ENCODE results near the gene SUN1.
"Not testable (repeated sequence)": the region's sequence is repeated elsewhere in the genome, so short reads cannot be mapped to it uniquely, and the experiment has no call there.

Gene SUN1

DNA sequence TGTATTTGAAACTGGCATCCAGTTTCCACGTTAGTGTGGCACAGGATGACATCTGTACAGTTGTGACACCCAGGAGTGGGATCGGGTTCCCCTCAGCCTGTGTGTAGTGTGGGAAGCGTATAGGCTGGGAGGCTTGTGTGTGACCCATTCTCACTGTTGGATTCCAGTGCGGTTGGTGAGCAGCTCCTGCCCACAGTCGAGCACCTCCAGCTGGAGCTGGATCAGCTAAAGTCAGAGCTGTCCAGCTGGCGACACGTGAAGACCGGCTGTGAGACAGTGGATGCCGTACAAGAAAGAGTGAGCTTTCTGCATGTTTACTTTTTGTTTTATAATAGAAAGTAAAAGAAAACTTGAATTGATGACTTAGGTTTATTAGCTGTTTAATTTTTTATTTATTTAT is 25.4 kb downstream of the SUN1 start:
- no peak for DNase-seq

DNA sequence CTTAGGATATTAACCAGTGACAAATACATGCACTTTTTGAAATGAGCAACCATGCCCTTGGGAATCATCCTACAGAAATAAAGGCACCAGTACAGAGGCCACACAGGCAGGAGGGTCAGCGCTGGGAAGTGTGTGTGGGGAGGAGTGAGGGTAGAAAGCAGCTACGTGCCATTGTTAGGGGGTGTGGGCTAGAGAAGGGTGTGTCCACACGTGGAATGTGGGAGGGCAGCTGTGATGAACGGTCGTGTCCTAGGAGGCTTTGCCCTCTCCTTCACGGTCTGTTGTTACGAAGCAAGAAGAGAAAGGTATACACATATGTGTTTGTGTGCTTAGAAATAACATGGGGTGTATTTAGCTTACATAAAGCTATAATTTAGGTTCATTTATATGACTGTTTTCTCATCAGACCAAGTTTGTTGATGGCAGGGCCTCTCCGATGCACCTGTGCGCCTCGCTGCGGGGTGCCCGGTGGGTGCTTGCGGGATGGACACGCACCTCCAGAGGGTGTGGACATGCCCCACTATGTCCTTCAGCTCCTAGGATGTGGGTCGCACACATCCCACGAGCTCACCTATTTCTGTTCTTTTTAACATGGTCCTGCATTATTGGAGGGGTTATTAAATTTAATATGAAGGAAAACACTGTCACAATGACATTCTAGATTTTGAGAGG is 27.2 kb downstream of the SUN1 start:
- DNase-seq: no peak

DNA sequence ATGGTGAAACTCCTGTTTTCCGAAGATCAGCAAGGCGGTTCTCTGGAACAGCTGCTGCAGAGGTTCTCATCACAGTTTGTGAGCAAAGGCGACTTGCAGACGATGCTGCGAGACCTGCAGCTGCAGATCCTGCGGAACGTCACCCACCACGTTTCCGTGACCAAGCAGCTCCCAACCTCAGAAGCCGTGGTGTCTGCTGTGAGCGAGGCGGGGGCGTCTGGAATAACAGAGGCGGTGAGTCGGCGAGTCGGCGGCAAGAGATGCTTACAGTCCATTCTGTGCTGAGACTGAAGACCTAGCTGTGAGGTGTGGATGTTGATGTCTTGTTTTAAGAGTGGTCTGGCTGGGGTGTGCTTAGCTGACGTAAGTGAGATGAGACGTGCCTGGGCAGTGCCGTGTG is 27.9 kb downstream of the SUN1 start:
- no peak for DNase-seq

DNA sequence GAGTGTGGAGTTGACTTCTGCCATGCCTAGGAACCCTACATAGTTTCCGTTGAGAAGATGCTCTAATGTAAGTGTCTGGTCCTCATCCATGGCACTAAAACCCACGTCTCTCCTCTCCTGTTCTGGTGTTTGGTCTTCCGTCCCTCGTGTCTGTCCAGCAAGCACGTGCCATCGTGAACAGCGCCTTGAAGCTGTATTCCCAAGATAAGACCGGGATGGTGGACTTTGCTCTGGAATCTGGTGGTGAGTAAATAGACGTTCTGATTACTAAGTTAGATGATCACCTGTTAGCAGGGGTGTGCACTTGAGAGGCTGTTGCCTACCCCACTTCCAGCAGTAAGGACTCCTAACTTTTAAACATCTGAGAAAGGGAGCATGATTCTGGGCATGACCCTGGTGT is 28.9 kb downstream of the SUN1 start:
- no peak for DNase-seq

DNA sequence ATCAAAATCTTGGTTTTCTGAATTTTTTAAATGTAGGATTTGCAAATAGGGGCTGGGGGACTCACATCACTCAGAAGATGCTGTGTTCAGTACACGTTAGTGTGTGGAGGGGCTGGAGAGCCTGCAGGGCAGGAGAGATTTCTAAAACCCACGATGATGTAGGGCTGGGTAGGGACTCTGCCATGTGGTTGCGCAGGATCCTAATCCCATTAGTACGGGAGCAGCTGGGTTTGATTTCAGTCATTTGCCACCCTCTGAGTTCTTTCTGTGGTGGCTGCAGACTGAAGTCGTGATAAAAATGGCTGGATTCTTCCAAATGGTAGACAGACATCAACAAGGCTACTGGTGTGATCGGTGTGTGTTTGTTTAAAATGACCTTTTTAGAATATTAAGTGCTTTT is 29.9 kb downstream of the SUN1 start:
- no peak for DNase-seq

DNA sequence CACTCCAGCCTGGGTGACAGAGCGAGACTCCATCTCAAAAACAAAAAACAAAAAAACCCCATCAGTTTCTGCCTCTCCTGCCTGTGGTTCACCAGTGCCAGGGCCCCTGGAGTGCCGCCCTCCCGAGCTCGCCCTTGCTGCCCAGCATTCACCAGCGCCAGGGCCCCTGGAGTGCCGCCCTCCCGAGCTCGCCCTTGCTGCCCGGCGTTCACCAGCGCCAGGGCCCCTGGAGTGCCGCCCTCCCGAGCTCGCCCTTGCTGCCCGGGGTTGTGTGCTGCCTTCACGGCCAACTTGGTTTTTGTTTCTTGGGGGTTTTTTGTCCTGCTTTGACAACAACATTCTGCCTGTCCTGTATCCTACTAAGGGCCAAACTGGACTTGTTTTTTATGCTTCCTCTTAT is 30.8 kb downstream of the SUN1 start:
- no peak for DNase-seq

DNA sequence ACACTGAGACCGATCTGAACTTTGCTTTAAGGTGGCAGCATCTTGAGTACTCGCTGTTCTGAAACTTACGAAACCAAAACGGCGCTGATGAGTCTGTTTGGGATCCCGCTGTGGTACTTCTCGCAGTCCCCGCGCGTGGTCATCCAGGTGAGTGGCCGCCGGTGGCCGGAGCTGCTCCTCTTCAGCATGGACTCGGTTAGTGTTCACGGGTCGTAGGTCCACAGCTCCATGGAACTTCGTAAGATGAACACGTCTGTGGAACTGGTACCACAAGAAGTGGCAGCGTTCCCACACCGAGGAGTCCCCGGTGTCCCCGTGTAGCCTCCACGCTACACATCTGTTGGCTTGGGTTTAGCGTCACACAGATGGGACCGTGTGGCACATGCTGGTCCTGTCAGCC is 33.6 kb downstream of the SUN1 start:
- no peak for DNase-seq

DNA sequence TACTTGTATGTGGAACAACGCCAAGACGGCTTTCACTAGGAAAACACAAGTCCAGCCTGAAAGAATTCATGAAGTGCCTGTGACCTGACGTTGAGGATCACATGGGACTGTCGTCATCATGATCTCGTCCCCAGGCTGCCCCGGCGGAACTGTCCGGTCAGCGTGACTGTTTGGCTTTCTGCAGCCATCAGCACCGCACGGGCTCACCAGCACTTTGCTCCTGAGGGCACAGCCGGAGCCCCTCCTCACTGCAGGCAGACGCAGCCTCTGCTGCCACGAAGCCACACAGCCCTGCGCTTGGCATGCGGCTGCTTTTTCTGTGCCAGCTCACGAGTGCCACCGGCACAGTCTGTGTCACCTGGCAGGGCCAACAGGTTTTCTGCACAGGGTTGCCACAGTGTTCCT is 34.7 kb downstream of the SUN1 start:
- no peak for DNase-seq

DNA sequence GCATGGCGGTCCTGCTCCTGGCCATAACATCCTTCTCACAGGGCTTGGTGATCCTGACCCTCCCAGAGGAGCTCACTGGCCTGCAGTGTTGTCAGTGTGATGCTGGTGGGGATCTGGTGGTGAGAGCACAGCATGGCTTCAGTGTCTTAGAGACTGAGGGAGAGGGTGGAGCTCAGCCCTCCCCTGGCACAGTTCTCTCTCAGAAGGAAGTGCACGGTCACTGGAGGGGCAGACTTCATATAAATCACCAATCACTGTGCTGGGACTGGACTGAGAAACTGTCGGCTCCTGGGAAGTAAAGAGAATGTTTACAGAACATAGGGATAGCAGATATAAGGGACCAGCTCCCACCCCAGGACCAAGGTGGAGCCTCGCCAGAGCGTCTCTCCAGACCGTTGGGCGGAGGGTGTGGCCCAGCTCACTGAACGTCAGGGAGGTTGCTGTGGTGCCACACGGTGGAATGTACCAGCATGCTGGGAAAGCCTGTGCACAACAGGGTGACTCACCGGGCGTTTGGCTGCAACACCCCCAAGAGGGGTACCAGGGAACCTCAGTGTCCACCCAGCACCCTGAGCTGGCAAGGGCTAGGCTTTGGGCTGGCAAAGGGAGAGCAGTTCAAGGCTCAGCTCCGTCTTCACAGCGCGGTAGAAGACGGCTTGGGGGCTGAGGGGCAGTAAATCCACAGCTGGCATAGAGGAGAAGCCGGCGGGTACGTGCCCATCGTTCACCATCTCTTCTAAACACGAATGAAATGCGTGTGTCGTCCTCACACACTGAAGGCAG is 35.3 kb downstream of the SUN1 start:
- no peak for DNase-seq

DNA sequence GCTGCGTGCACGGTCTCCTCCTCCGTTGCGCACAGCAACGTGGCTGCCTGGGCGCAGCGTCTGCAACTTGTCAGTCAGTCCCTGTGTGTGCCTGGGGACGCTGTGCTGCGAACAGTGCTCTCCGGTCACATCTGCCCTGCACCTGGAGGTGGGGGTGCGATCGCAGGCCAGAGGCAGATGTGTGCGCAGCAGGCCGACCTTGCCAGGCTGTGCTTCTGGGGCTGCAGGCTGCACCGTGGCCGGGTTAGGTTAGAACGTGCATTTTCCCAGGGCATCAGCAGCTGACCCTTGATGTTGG is 35.9 kb downstream of the SUN1 start:
- DNase-seq: no peak

DNA sequence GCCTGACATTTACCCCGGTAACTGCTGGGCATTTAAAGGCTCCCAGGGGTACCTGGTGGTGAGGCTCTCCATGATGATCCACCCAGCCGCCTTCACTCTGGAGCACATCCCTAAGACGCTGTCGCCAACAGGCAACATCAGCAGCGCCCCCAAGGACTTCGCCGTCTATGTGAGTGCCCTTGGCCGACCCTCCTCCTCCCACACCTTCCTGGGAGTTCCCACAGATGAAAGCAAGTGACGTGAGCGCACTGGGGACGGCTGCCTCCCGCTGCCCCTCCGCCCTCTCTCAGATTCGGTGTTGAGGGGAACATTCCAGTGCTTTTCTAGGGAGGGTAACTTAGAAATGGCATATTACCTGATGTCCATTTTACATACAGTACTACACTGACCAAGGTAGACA is 37.1 kb downstream of the SUN1 start:
- no peak for DNase-seq

DNA sequence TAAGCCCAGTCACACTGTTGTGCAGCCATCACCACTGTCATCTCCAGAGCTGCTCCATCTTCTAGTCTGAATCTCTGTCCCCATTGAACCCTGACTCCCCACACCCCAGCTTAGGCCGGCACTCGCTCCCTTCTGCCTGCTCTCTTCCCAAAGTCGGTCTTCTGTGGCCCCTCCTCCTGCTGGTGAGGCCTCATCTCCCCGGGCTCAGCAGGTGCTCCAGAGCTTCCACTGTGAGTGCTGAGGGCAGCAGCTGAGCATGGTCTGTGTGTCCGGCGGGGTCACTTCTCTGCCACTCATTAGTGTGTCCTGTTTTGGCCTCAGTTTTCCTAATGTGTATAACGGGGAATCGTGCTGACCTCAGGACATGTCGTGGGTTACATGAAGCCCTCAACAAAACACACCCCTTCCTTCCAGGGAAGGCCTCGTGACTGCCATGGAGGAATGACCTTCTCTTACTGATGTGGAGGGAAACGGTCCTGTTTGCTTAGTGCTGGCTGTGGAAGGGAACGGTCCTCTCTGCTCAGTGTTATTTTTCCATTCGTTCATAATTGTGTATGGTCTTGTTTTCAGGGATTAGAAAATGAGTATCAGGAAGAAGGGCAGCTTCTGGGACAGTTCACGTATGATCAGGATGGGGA is 39.7 kb downstream of the SUN1 start:
- DNase-seq: no peak

DNA sequence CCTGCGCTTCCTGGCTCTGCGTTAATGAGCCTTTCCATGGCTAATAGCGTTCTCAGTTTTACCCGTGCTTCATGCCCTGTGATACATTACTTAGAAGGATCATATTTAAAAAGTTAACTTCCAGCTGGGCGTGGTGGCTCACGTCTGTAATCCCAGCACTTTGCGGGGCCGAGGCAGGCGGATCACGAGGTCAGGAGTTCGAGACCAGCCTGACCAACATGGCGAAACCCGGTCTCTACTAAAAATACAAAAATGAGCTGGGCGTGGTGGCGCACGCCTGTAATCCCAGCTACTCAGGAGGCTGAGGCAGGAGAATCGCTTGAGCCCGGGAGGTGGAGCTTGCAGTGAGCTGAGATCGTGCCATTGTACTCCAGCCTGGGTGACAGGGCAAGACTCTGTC is 40.4 kb downstream of the SUN1 start:
- DNase-seq: not testable (repeated sequence)

DNA sequence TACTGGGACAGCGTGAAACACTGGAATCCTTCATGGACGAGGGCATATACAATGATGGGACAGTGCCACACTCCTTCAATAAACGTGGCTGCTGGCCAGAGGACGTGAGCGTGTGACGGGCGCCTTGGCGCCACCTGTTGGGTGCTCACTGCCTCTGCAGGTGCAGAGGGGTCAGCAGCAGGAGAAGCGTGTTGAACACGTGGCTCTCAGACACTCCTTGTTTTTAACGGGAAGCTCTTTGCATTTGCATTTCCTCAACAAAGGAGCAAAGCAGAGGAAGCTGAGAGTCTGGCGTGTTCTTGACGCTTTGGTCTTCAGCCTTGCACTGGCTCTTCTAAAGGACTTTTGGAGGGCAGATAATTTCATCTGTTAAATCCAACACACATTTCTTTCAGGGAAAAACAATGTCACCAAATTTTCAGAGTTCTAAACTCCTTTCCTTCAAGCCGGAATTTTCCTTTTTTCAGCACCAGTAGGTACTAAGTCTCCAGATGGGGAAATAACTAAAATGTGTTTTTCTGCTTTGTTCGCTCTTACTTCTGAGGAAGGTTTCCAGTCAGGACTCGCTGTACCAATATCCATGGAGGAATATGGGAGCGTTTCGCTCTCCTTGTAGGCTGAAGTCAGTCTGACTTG is 41.2 kb downstream of the SUN1 start:
- peak; percentile 81 to 90 for DNase-seq

DNA sequence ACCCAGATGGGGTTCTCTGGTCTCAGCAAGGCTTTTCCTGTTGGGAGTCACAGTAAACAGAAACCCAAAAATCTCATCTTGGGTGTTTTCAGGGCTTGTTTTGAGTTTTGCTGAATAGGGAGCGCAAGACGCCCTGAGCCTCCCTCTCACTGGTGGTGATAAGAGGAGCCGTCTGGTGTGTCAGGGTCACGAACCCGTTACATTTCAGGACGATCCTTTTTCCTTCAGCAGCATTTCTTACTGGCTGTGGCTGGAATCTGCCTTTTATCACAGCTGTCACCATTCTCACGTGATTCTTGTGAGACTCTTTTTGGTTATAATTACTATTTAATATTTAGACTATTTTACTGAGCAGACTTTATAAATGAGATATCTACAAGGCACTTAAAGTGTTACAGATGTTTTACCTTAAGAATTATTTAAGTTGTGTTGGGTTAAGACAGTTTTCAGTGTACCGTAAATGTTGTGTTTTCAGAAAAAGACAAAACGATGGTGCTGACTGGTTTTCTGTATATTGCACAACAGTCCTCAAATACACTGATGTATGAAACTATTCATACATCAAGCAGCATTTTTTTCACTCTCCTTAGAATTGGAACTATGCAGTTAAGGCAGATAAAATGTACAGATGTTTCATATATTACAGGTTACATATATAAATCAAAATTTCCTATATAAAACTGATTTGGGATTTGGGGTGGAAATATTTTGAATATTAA is 41.9 kb downstream of the SUN1 start:
- DNase-seq: no peak

DNA sequence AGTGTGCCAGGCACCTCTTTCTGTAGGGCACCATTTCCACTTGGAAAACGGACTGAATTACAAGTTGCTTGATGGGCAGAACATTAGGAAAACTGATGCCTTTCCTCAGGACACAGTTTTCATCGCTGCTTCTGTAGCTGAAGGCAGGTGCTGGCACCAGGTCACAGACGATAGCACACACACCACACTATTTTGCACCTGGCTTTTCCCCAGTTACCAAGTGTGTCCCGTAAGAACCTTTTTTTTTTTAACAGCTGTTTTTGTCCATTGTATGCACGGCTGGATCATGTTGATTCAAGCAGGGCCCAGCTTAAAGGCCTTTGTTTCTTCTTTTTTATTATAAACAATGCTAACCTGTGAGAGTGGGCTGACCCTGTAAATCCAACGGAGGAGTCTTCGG is 42.8 kb downstream of the SUN1 start:
- peak; percentile 40 to 81 for DNase-seq

DNA sequence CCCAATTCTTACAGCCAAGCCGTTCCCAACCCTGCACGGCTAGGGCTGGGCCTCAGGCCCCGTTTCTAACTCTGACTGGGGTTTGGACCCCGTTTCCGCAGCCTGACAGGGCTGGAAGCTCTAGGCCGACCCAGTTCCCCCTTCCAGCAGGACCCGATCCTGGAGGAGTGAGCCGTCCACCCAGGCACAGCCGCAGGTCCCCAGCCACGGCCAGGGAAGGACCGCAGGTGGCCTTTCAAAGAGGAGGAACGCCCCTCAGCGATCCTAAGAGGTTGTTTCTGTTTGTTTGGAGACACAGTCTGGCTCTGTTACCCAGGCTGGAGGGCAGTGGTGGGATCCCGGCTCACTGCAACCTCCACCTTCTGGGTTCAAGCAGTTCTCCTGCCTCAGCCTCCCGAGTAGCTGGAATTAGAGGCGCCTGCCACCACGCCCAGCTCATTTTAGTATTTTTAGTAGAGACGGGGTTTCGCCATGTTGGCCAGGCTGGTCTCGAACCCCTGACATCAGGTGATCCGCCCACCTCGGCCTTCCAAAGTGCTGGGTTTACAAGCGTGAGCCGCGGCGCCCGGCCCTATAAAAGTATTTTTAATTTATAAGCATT is 43.3 kb downstream of the SUN1 start:
- DNase-seq: peak in 1 of 2 experiments; percentile 49

DNA sequence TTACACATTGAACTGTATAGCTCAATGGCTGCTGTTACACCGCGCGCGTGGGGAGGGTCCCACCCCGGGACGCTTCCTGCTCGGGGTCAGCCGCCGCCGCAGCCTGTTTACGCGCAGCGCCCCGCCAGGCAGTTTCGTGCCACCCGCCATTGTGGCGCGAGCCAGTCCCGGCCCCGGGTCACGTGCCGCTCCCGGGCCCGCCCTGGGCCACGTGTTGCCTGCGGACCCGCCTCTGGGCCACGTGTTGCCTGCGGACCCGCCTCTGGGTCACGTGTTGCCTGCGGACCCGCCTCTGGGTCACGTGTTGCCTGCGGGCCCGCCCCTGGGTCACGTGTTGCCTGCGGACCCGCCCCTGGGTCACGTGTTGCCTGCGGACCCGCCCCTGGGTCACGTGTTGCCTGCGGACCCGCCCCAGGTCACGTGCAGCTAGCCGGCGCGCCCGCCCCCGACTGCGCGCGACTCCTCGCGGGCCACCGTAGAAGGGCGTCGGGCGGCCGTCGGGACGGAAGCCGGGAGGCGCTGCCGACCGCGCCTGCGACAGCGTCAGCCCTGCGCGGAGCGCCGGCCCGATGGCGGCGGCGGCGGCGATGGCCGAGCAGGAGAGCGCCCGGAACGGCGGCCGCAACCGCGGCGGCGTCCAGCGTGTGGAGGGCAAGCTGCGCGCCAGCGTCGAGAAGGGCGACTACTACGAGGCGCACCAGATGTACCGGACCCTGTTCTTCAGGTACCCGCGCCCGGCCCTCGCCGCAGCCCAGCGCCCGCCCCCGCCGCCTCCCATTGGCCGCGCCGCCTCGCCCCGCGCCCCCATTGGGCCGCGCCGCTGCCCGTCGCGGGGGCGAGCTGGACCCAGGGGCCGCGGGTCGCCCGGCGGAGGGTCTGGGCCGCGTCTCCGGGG is 44.0 kb downstream of the SUN1 start, which contains the start of gene GET4:
GET4 (plus strand) TSS at position 478 of the 895 bp plus-strand sequence; CDS start at position 570, 92 bp downstream.
- DNase-seq: peak; percentile 97

DNA sequence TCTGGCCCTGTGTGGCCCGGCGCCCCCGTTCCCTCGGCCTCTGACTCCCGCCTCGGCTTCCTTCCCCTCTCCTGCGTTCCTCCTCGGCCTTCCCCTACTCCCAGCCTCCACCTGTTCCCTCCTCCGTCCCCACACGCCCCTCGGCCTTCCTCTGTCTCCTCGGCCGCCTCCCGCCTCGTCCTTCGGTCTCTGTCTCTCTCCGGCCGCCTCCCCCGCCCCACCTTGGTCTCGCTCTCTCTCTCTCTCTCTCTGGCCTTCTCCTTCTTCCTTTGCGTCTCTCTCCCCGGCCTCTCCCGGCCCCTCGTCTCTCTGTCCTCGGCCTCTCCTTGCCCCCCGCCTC is 44.7 kb downstream of the SUN1 start:
- peak; percentile 40 to 51 for DNase-seq

DNA sequence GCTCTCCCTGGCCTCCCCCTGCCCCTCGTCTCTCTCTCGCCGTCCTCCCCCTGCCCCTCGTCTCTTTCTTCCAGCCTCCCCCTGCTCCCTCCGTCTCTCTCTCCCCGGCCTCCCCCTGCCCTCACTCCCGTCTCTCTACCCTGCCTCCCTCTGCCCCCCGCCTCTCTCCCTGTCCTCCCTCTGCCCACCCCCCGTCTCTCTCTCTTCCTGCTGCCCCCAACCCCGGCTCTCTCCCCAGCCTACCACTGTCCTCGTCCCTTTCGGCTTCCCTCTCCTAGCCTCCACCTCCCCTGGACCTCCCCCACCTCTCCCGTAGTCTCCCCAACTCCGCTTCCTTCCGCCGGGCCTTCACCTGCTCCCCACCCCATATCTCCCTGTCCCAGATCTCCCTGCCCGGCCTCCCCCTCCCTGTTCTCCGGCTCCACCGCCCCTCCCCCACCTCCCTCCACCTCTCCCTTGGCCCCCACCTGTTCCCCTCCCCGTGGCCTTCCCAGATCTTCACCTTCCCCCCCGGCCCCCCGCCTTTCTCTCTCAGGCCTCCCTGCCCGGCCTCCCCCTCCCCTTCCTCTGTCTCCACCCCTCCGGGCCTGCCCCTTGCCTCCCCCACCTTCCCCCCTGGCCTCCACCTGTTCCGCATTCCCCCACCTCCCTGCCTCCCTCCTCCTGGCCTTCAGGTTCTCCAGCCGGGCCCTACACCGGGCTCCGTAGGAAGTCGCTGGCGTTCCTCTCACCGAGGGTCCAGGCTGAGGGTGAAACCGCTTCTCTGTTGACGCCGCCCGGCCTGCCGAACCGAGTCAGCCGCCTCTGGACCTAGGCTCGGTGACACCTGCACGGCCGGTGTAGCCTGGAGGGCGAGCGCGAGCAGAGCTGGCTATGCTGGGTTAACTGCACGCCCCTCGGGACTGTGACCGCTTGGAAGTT is 45.3 kb downstream of the SUN1 start:
- DNase-seq: peak; percentile 25 to 48

DNA sequence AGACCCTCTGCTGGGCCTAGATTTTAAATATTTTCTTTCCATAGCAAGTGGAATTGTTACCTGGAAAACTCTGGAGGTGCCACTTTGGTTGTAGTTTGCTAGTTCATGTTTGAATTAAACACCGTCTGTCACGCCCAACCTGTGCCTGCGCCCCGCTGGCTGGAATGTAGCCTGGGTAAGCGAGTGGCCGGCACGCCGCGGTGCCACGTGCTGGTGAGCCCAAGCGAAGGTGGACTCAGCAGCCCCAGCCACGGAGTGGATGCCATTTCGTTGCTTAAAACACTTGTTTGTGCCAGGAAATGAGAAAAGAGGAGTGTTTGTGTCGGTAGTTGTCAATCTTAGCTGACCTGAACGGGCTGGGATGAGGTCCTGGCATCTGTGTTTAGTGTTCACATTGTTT is 46.8 kb downstream of the SUN1 start:
- DNase-seq: no peak

Measured in NCI-H2081 (cell line).